ENCODE results near the gene CDC42SE1.
"Not testable (repeated sequence)": the region's sequence is repeated elsewhere in the genome, so short reads cannot be mapped to it uniquely, and the experiment has no call there.

The CDC42SE1 gene, protein sequence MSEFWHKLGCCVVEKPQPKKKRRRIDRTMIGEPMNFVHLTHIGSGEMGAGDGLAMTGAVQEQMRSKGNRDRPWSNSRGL

DNA sequence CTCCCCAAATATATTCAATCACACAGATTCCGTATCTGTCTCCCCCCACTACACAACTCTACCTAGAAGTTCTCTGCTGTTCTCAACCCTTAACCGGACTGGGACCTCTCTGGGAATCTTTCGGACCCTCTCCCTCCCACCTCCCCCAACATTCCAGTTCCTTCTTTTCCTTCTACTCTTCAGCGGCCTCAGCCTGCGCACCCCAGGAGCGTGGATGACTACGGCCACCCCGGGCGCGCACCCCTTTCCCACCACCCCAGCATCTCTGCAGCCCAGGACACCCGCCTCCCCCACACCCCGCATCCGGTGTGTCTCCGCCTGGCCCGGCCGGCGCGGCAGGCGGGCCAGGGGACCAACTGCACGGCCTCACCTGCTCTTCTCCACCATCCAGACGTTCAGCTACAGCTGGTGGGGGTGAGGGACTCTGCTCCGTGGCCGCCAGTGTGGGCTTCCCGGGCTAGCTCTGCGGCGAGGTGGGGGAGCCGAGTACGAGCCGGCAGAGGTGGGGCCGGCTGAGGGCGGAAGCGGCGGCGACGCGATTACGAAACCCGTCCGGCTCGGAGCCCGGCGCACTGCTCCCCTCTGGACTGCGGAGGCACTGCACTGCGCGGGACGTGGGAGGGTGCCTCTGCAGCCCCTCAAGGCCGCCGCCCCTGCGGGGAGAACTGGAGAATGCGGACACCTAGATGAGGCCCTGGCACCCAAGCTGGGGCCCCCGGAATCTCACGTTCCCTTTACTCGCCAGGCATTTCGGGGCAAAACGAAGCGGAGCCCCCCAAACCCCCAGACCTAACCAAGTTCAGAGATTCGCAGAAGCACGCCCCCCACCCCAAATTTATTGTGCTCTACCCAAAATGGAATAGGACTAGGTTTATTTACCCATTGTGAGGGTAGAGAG, at the start of gene CDC42SE1:
Gene CDC42SE1, minus strand, starts transcription at position 514 of the 898 bp plus-strand sequence. CDS start 3,892 bp downstream, outside the sequence.
- peak; percentile 47 for DNase-seq

DNA sequence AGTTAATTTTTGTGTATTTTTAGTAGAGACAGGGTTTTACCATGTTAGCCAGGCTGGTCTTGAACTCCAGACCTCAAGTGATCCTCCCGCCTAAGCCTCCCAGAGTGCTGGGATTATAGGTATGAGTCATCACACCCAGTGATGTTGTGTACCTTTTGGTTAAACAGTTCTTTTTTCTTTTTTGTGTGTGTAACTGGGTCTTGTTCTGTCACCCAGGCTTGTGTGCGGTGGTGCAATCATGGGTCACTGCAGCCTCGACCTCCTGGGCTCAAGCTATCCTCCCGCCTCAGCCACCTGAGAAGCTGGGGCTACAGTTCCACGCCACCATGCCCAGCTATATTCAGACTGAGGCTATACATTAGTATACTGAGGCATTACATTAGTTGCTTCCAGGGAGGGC, 48.9 kb upstream of the CDC42SE1 start:
- no peak for DNase-seq

DNA sequence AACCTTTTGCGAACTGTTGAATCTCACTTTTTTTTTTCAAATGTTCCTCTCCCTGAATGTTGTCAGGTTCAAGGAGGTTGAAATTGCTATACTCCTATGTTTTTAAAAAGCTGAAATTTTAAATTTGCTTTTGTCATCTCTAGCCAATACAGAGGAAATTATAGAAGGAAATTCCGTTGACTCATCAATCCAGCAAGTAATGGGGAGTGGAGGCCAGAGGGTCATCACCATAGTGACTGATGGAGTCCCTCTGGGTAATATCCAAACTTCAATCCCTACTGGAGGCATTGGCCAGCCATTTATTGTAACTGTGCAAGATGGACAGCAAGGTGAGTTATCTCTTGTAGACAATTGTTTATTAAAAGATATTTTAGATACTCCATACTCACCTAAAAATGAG, 47.5 kb upstream of the CDC42SE1 start:
- no peak for DNase-seq

DNA sequence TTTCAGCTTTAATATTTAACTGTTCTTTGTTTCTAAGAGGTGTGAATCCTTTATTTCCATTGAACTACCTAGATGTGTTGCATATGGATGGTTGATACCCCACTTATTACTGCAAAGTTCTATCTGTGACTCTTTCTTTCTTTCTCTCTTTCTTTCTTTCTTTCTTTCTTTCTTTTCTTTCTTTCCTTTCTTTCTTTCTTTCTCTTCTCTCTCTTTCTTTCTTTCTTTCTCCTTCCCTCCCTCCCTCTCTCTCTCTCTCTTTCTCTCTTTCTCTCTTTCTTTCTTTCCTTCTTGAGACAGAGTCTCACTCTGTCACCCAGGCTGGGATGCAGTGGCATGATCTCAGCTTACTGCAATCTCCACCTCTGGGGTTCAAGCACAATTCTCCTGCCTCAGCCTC, 45.2 kb upstream of the CDC42SE1 start:
- DNase-seq = no peak

DNA sequence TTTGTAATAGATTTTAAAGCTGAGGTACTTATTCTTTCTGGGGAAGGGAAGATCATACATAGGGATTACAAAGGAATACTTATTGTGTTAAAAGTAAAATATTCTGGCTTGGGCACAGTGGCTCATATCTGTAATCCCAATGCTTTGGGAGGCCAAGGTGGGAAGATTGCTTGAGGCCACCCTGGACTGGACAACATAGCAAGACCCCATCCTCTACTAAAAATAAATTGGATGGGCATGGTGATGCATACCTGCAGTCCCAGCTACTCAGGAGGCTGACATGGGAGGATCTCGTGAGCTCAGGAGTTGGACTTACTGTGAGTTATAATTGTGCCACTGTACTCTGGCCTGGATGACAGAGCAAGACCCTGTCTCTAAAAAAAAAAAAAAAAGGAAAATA, 38.7 kb upstream of the CDC42SE1 start:
- no peak for DNase-seq

DNA sequence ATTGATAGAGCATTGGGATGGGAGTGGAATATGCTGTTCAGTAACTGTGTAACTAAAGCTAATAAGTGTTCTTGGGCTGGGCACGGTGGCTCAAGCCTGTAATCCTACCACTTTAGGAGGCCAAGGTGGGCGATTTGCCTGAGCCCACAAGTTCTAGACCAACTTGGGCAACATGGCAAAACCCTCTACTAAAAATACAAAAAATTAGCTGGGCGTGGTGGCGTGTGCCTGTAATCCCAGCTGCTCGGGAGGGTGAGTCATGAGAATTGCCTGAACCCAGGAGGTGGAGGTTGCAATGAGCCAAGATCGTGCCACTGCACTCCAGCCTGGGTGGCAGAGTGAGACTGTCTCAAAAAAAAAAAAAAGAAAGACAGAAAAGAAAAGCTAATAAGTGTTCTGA, 38.0 kb upstream of the CDC42SE1 start:
- DNase-seq = not testable (repeated sequence)

DNA sequence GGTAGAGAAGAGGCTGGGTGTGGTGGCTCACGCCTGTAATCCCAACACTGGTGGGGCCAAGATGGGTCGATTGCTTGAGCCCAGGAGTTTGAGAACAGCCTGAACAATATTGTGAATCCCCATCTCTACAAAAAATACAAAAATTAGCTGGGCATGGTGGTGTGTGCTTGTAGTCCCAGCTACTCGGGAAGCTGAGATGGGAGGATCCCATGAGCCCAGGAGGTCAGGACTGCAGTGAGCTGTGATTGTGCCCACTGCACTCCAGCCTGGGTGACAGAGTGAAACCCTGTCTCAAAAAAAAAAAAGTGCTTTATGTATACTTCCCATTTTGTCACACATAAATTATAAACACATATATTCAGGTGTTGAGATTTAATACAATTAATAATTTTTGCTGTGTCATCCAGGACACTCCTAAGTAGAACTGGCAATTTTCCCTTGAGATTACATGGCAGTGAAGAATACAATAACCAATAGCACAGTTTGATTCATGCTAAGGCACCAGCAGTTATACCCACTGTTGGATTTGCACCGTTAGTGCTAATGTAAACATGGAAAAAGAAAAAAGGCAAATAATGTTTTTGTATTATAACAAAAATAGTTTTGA, 26.6 kb upstream of the CDC42SE1 start:
- DNase-seq = no peak

DNA sequence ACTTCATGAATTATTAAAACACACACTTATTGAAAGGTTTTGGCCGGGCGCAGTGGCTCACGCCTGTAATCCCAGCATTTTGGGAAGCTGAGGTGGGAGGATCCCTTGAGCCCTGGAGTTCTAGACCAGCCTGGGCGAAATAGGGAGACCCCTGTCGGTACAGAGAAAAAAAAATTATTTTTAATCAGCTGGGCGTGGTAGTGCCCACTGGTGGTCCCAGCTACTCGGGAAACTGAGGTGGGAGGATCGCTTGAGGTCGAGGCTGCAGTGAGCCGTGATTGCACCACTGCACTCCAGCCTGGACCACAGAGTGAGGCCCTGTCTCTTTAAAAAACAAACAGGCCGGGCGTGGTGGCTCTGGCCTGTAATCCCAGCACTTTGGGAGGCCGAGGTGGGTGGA, 12.8 kb upstream of the CDC42SE1 start:
- DNase-seq = no peak

DNA sequence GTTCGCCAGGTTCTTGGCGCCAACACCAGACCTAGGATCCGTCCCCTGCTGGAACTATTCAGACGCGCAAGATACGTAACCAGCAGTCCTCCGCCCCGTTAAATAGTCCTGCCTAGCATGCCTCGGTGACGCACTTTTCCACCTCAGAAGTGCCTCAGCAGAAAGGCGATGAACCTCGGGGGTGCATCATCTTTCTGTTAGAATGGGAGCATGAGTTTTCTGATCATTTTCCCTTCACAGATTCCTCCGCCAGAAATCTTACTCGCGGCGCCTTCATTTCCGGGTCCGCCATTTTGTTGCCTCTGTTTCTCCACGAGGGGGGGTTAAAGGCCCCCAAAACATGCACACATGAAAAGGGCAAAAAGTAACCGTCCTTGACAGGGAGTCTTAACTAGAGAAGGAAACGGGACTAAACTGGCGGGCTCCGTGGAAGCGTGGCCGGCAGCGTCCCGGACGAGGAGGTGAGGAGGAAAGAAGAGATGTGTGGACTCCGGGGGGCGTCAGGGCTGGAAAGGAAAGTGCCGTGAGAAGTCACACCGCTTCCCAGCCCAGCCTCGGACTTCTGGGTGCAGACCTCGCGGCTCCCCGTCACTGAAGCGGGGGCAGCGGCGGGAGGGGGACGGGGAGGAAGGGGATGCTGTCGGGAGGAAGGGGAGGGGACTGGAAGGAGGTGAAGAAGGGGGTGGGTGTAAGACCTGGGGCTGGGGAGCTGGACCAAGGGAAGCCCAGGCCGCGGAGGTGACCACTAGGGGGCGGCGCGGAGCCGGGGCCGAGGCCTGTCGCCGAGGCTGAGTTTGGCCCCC, 11.3 kb upstream of the CDC42SE1 start, which contains the start of gene GABPB2:
Gene GABPB2, plus strand, starts transcription at position 288 of the 803 bp plus-strand sequence. CDS start 17,429 bp downstream, outside the sequence.
- no peak for DNase-seq

DNA sequence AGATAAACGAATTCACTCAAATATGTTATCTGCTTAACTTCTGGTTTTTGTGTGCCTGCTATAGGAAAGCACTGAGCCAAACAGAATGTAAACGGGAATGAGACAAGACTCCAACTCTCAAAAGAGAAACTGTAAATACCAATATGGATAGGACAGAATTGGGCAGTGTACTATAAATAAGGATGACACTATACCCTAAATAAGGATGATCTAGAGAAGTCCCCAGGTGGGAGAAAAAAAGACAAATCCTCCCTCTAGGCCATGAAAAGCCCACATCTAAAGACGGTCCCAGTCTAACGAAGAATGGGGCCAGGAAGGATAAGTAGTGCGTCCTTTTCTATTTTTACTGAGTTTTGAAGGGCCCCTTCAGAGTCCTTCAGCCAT, 9.7 kb upstream of the CDC42SE1 start:
- no peak for DNase-seq

DNA sequence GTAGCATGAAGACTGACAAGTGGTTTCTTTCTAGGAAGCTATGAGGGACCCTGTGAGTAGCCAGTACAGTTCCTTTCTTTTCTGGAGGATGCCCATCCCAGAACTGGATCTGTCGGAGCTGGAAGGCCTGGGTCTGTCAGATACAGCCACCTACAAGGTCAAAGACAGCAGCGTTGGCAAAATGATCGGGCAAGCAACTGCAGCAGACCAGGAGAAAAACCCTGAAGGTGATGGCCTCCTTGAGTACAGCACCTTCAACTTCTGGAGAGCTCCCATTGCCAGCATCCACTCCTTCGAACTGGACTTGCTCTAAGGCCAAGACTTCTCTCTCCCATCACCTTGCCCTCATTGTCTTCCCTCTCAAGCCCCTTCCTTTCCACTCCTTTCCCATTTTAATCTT, 7.8 kb upstream of the CDC42SE1 start:
- DNase-seq = no peak

DNA sequence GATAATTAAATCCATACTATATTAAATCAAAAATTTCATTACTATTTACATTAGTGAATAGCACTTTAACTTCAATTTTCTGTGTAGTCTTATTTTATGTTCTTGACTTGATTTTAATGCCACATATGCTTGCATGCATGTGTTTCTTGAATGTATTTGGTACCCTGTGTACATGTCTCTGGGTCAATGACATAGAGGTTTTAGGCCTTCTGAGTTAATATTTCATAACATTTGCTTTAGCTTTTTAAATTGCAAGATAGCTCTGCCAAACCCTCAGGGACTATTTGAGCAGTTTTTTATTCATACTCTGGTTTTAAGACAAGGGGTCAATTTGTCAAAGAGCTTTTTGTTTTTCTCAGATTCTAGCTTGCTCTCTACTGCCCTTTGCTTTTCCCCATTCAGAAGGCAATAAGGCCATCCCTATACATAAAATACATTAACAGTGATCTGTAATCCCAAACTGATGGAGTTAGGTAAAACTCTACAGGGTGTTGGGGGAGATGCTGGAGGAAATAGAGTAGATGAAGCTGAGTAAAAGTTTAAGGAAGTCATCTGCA, 5.7 kb upstream of the CDC42SE1 start:
- DNase-seq = no peak

DNA sequence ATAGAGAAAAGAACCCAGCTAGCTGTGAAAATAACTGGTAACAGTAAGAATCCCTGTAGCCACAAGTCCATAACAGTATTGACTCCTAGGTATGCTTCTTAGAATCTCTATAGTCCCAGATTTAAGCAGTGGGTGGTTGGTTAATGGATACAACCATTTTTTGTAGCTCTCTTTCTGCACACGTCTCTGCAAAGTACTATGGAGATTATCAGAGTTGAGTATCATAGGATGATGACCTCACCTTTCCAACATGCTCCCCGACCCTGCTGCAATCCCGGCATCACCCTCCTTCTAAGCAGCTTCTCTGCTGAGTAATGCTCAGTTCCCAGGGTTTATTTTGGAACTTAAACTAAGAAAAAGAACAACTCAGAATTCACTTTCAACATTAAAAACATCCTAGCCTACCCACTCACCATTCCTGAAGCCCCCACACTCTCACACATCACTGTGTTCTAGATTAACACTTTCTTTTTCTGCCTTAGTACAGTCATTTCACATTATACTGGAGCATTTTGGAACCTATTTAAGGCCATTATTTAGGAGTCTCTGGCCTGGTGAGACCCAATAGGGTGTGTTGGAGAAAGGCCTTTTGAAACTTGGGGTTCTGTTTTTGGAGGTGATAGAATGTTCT, 3.4 kb upstream of the CDC42SE1 start:
- DNase-seq = no peak

DNA sequence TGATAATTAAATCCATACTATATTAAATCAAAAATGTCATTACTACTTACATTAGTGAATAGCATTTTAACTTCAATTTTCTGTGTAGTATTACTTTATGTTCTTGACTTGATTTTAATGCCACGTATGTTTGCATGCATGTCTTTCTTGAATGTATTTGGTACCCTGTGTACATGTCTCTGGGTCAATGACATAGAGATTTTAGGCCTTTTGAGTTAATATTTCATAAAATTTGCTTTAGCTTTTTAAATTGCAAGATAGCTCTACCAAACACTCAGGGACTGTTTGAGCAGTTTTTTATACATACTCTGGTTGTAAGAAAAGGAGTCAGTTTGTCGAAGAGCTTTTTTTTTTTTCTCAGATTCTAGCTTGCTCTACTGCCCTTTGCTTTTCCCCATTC, 2.3 kb upstream of the CDC42SE1 start:
- no peak for DNase-seq

DNA sequence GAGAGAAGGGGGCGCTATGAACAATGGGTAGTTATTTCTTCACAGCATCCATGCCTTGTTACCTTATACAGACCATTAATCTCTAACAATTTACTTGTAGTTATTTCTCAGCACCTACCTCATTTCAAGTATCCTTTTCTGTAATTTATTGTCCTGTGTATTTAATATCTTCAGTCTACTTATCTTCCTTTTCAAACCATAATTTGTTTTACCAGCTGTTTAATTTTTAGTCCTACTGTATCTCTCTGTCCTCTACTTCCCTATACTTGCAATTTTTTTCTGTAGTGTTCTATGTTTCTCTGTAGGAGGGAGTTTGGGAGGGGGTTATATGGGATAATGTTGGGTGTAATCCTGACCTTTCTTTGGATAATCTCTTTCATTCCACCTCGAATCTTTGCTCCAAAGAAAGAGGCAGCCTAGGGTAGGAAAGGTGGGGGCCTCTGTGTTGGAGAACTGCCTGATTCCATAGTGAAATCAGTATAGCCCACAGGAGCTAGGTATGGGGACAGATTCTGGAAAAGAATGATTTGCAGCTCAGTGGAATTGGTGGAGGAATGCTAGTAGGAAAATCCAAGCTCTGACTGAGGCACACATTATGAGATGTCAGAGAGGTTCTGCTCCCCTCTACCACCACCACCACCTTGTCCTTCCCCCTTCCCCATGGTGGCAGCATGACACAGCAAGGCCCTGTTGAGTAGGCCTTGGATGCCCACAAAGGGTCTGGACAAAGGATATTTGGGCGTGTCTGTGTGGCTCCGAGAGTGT, 1.4 kb upstream of the CDC42SE1 start:
- DNase-seq = peak; percentile 31

DNA sequence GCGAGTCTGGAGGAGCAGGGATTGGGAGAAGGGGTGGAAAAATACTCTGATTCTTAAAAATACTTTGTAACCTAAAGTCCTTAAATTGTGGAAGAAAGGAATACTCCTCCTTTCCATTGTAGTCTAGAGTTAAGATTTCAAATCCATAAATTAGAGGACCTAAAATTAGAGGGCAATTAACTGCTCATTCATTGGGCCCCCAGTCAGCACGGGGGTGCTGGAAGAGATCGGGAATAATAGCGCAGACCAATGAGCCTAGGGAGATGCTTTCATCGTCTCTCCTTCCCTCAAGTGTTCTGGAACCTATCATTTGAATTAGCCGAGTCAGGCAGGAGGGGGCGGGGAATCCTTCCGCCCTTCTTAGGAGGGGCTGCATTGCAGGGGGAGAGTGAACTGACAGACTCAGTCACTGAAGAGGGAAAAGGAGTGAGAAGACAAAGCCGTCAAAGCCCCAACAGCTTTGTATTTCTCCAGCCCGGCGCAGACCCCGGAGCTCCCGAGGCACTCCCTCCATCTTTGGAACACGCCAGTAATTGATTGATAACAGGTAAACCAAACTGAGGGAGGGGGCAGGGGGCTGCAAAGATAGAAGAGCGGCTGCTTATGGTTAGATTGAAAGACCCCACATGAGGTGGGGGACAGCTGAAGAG, 710 bp upstream of the CDC42SE1 start, which contains the start of gene MLLT11:
Gene MLLT11, plus strand, starts transcription at position 391 of the 650 bp plus-strand sequence. CDS start 6,828 bp downstream, outside the sequence.
- peak; percentile 78 for DNase-seq

DNA sequence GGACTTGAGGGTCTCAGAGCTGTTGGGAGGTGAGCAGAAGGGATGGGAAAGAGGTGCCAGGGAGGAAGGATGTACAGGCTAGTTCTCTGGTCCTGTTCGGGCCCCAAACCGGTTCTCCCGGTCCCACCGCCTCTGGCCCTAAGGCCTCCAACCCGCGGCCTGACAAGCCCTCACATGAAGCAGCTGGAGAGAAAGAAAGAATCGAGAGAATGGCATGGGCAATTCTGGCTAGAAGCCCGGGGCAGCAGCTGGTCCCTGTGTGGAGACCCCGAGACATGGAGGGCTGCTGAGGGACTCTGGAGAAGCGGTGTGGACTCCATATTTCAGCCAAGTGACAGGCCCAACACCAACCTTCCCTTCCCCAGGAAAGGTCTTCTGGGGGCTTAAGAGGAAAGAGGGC, 730 bp downstream of the CDC42SE1 start:
- DNase-seq = peak; percentile 28

DNA sequence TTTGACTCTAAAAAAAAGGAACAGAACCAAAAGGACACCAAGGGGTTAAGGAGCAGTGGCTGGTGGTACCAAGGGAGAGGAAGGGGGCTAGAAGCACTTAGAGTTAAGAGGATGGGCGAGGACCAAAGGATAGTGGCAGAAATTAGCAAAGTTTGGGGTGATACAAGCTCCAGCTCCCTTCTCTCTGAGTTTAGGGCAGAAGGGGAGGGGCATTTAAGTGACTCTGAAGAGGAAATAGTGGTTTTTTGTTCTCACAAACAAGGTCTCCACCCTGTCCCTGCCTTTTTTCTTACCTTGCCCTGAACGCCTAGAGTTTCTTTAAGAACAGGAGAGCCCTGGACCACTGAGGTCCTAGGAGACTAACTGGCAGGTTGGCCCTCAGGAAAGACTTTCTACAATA, 3.3 kb downstream of the CDC42SE1 start:
- DNase-seq = no peak

DNA sequence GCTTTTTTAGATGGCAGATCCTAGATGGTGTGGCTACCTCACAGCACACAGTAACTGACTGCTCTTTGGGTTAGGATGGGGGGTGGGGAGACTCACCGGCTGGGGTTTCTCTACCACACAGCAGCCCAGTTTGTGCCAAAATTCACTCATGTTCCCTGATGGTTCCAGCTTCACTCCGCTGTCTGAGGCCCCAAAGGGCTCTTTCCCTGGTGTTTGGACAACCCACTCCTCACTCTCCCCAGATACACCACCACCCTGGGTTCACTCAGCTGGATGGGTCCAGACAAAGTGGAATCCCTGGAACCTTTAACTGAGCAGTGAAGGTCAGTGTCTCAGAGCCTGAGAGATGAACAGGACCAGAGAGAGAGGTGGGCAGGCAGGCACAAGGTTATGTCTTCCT, 3.8 kb downstream of the CDC42SE1 start:
- DNase-seq = no peak

DNA sequence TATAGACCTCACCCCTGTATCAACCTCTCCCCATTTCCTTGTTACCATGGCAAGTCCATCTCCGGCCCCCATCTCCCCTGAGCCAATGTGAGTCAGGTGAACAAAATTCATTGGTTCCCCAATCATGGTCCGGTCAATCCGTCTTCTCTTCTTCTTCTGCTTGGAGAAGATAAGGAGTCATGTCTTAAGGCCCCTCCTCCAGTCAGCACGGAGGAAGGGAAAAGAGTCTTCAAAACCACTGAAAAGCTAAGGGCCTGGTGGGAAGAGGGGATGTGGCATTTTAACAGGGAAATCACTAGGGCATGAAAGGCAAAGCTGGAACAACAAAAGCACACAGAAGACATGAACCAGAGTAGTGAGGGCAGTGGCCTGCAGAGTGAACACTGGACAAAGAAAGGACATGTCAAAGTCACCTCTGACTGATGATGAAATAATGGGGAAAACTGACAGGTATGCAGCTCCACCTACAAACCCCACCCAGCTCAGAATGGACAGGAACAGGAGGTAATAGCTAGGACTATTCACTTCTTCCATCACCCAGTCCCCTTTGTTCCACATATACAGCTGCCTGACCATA, 4.4 kb downstream of the CDC42SE1 start:
- DNase-seq = no peak

Data from NCI-H748 treated with DMSO at 0.1 percent for 48 hours (cell line).